Neural cell (in vitro differentiated cells): ENCODE measurements around the gene SAE1. TPM values are rescaled to one million over a fixed set of nuclear protein-coding genes. Genes with fewer than 3 reads are reported as not detected.

Experiments used
- H2AFZ ChIP-seq: fragments of 200-600, 300-800 bp; sonication (generic), shearing (Covaris generic); 2 replicates; pipeline ENCODE4 v1.6.0; 2014; ENCODE audit warnings: low read depth, mild to moderate bottlenecking, antibody characterized with exemption, low read length, moderate library complexity
- H3F3A ChIP-seq: fragments of 200-600 bp; shearing (Covaris generic); 2 replicates; pipeline ENCODE4 v1.6.1; 2016; ENCODE audit warnings: mild to moderate bottlenecking, moderate library complexity, mixed read lengths, antibody characterized with exemption, low read length; ENCODE audit not compliant: insufficient read depth, poor library complexity, severe bottlenecking
- H3K27ac ChIP-seq: fragments of 200-600, 300-800 bp; sonication (generic), shearing (Covaris generic); 2 replicates; pipeline ENCODE4 v1.5.1; 2014; ENCODE audit warnings: mild to moderate bottlenecking, low read length, moderate library complexity
- H3K27me3 ChIP-seq: fragments of 300-800, 200-600 bp; sonication (generic), shearing (Covaris generic); 2 replicates; pipeline ENCODE4 v1.6.0; 2014; ENCODE audit warnings: mild to moderate bottlenecking, low read depth, low read length, moderate library complexity; ENCODE audit not compliant: insufficient read depth
- H3K36me3 ChIP-seq: fragments of 300-800, 200-600 bp; sonication (generic), shearing (Covaris generic); 2 replicates; pipeline ENCODE4 v1.5.1; 2014; ENCODE audit warnings: mild to moderate bottlenecking, antibody characterized with exemption, low read length, moderate library complexity; ENCODE audit not compliant: insufficient read depth
- H3K4me2 ChIP-seq: fragments of 300-800, 200-600 bp; sonication (generic), shearing (Covaris generic); 2 replicates; pipeline ENCODE4 v1.6.0; 2014; ENCODE audit warnings: mild to moderate bottlenecking, low read length
- H3K4me3 ChIP-seq: fragments of 300-800, 200-600 bp; sonication (generic), shearing (Covaris generic); 2 replicates; pipeline ENCODE4 v1.5.1; 2014; ENCODE audit warnings: mild to moderate bottlenecking, low read length, moderate library complexity
- H3K79me2 ChIP-seq: fragments of 200-600 bp; shearing (Covaris generic); replicated peaks from 2 replicates; pipeline ENCODE4 v1.6.0; 2014; ENCODE audit warnings: mild to moderate bottlenecking, low read length, moderate library complexity; ENCODE audit not compliant: insufficient read depth
- H3K9ac ChIP-seq: fragments of 300-800, 200-600 bp; sonication (generic), shearing (Covaris generic); 2 replicates; pipeline ENCODE4 v1.6.1; 2016; ENCODE audit warnings: mild to moderate bottlenecking, low read length, mixed read lengths
- H3K9me2 ChIP-seq: fragments of 200-600 bp; shearing (Covaris generic); 2 replicates; pipeline ENCODE4 v1.6.1; 2016; ENCODE audit warnings: mild to moderate bottlenecking, low read length, mixed read lengths; ENCODE audit not compliant: insufficient read depth
- H3K9me3 ChIP-seq: fragments of 200-600, 300-800 bp; sonication (generic), shearing (Covaris generic); 2 replicates; pipeline ENCODE4 v1.6.1; 2016; ENCODE audit warnings: mild to moderate bottlenecking, mixed run types, low read length, moderate library complexity, mixed read lengths
- H4K20me1 ChIP-seq: fragments of 200-600 bp; shearing (Covaris generic); 2 replicates; pipeline ENCODE4 v1.6.1; 2016; ENCODE audit warnings: mild to moderate bottlenecking, mixed run types; ENCODE audit not compliant: insufficient read depth
- EP300 ChIP-seq: fragments of 450-650 bp; conservative IDR thresholded peaks from 2 replicates; pipeline ENCODE4 v1.6.1; 2014; ENCODE audit warnings: antibody characterized with exemption, mild to moderate bottlenecking, moderate library complexity; ENCODE audit not compliant: poor library complexity, severe bottlenecking
- EZH2 ChIP-seq: fragments of 200-600, 300-800 bp; shearing (Covaris generic), sonication (generic); IDR thresholded peaks from 2 replicates; pipeline ENCODE4 v1.6.1; 2014; ENCODE audit warnings: antibody characterized with exemption, low read length, borderline replicate concordance, mild to moderate bottlenecking; ENCODE audit not compliant: insufficient read depth, poor library complexity, severe bottlenecking
- MXI1 ChIP-seq: fragments of 450-650 bp; conservative IDR thresholded peaks from 2 replicates; pipeline ENCODE4 v1.6.1; 2014; ENCODE audit warnings: antibody characterized with exemption, mild to moderate bottlenecking; ENCODE audit not compliant: poor library complexity, severe bottlenecking
- POLR2AphosphoS5 ChIP-seq: IDR thresholded peaks from 2 replicates; pipeline ENCODE4 v1.6.1; 2012
- RAD21 ChIP-seq: fragments of 450-650 bp; conservative IDR thresholded peaks from 2 replicates; pipeline ENCODE4 v1.6.1; 2014; ENCODE audit warnings: antibody characterized with exemption, mild to moderate bottlenecking, moderate library complexity
- SMC3 ChIP-seq: fragments of 450-650 bp; conservative IDR thresholded peaks from 2 replicates; pipeline ENCODE4 v1.6.1; 2014; ENCODE audit warnings: antibody characterized with exemption, mild to moderate bottlenecking, moderate library complexity; ENCODE audit not compliant: poor library complexity
- TAF1 ChIP-seq: IDR thresholded peaks from 2 replicates; pipeline ENCODE4 v1.6.1; 2012; ENCODE audit warnings: low read depth
- polyA plus RNA-seq: library from polyadenylated mRNA; depleted of rRNA; stranded (reverse); fragments of >200 nt; gene quantifications from 2 replicates; pipeline ENCODE4 v1.2.3, GENCODE V29; 2014
- TF ChIP-seq, protein P1 (sequence below): fragments of 450-650 bp; IDR thresholded peaks from 2 replicates; pipeline ENCODE4 v1.5.1; 2014; ENCODE audit warnings: antibody characterized with exemption, mild to moderate bottlenecking, moderate library complexity; ENCODE audit not compliant: poor library complexity, severe bottlenecking
- TF ChIP-seq, protein P2 (sequence below): IDR thresholded peaks from 2 replicates; pipeline ENCODE4 v1.6.1; 2012; ENCODE audit warnings: borderline replicate concordance

Gene SAE1
- polyA plus RNA-seq, 1 donor from 2014 or later = 178 TPM

- H3K27ac ChIP-seq = no peak overlapping the region
- H3F3A ChIP-seq = no peaks in the 10 kb centered on the region
- no peaks in the 10 kb centered on the region for H3K9me3 ChIP-seq
- no peak for TF ChIP-seq SMC3
- TF ChIP-seq, protein P1, sequence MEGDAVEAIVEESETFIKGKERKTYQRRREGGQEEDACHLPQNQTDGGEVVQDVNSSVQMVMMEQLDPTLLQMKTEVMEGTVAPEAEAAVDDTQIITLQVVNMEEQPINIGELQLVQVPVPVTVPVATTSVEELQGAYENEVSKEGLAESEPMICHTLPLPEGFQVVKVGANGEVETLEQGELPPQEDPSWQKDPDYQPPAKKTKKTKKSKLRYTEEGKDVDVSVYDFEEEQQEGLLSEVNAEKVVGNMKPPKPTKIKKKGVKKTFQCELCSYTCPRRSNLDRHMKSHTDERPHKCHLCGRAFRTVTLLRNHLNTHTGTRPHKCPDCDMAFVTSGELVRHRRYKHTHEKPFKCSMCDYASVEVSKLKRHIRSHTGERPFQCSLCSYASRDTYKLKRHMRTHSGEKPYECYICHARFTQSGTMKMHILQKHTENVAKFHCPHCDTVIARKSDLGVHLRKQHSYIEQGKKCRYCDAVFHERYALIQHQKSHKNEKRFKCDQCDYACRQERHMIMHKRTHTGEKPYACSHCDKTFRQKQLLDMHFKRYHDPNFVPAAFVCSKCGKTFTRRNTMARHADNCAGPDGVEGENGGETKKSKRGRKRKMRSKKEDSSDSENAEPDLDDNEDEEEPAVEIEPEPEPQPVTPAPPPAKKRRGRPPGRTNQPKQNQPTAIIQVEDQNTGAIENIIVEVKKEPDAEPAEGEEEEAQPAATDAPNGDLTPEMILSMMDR = no peak
- TF ChIP-seq MXI1 = no peak
- TF ChIP-seq EP300 = no peak
- no peak for TF ChIP-seq POLR2AphosphoS5
- no peak for TF ChIP-seq EZH2
- TF ChIP-seq TAF1 = no peak
- TF ChIP-seq RAD21 = no peak
- TF ChIP-seq, protein P2, sequence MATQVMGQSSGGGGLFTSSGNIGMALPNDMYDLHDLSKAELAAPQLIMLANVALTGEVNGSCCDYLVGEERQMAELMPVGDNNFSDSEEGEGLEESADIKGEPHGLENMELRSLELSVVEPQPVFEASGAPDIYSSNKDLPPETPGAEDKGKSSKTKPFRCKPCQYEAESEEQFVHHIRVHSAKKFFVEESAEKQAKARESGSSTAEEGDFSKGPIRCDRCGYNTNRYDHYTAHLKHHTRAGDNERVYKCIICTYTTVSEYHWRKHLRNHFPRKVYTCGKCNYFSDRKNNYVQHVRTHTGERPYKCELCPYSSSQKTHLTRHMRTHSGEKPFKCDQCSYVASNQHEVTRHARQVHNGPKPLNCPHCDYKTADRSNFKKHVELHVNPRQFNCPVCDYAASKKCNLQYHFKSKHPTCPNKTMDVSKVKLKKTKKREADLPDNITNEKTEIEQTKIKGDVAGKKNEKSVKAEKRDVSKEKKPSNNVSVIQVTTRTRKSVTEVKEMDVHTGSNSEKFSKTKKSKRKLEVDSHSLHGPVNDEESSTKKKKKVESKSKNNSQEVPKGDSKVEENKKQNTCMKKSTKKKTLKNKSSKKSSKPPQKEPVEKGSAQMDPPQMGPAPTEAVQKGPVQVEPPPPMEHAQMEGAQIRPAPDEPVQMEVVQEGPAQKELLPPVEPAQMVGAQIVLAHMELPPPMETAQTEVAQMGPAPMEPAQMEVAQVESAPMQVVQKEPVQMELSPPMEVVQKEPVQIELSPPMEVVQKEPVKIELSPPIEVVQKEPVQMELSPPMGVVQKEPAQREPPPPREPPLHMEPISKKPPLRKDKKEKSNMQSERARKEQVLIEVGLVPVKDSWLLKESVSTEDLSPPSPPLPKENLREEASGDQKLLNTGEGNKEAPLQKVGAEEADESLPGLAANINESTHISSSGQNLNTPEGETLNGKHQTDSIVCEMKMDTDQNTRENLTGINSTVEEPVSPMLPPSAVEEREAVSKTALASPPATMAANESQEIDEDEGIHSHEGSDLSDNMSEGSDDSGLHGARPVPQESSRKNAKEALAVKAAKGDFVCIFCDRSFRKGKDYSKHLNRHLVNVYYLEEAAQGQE = no peak
- no peaks in the 10 kb centered on the region for H4K20me1 ChIP-seq
- peaks cover 5% of the 10 kb centered on the region for H3K36me3 ChIP-seq
- H3K9me2 ChIP-seq = no peaks in the 10 kb centered on the region
- H2AFZ ChIP-seq = no peak overlapping the region
- no peaks in the 10 kb centered on the region for H3K27me3 ChIP-seq
- no peak overlapping the region for H3K9ac ChIP-seq
- no peaks in the 10 kb centered on the region for H3K79me2 ChIP-seq
- H3K4me3 ChIP-seq = no peak overlapping the region
- H3K4me2 ChIP-seq = no peak overlapping the region
Measured at GRCh38 chr19:47152205-47152604, 21.6 kb downstream of the SAE1 start.

DNA sequence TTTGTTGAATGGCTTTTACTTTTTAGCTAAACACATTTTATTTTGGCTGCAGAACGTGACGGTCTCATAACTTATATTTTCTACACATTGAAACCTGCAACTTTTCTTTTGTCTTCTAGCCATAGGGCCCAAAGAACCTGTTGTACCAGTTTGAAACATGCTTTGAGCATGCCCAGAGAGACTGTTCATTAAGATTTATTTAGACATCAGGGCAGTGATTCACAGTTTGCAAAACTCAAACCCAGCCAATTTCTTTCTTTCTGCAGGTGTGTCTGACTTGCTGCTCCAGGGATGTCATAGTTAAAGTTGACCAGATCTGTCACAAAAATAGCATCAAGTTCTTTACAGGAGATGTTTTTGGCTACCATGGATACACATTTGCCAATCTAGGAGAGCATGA is 22.0 kb downstream of the SAE1 start:
- no peaks in the 10 kb centered on the region for H4K20me1 ChIP-seq
- no peak overlapping the region for H3K4me3 ChIP-seq
- H2AFZ ChIP-seq = no peak overlapping the region
- H3K27me3 ChIP-seq = no peaks in the 10 kb centered on the region
- H3K4me2 ChIP-seq = no peak overlapping the region
- H3K9me2 ChIP-seq = no peaks in the 10 kb centered on the region
- H3K9me3 ChIP-seq = no peaks in the 10 kb centered on the region
- no peak overlapping the region for H3K27ac ChIP-seq
- no peak overlapping the region for H3K9ac ChIP-seq
- H3F3A ChIP-seq = no peaks in the 10 kb centered on the region
- TF ChIP-seq, protein P1 = no peak
- TF ChIP-seq TAF1 (no peak), EP300 (no peak), POLR2AphosphoS5 (no peak), SMC3 (no peak), MXI1 (no peak), RAD21 (no peak), EZH2 (no peak)
- TF ChIP-seq, protein P2 = no peak
- H3K36me3 ChIP-seq = peaks cover 5% of the 10 kb centered on the region
- no peaks in the 10 kb centered on the region for H3K79me2 ChIP-seq
